DOHH2 (cell line): ENCODE data around the gene CDH12.

Source experiments
- EZH2phosphoT487 ChIP-seq: fragments of 200-600 bp; sonication (generic); IDR thresholded peaks from 2 replicates; pipeline ENCODE4 v1.6.1; 2017; ENCODE audit warnings: borderline replicate concordance, mild to moderate bottlenecking, antibody characterized with exemption, low read length, moderate library complexity, mixed read lengths
- TF ChIP-seq, protein P1 (sequence below): fragments of 200-600 bp; sonication (generic); IDR thresholded peaks from one replicate; pipeline ENCODE4 v1.5.1; 2014; ENCODE audit warnings: antibody characterized with exemption, mild to moderate bottlenecking, low read depth, low read length; ENCODE audit not compliant: poor library complexity, severe bottlenecking

GRCh38 chr5:22036061-22036460, 817.1 kb downstream of the CDH12 start:
- TF ChIP-seq, protein P1, sequence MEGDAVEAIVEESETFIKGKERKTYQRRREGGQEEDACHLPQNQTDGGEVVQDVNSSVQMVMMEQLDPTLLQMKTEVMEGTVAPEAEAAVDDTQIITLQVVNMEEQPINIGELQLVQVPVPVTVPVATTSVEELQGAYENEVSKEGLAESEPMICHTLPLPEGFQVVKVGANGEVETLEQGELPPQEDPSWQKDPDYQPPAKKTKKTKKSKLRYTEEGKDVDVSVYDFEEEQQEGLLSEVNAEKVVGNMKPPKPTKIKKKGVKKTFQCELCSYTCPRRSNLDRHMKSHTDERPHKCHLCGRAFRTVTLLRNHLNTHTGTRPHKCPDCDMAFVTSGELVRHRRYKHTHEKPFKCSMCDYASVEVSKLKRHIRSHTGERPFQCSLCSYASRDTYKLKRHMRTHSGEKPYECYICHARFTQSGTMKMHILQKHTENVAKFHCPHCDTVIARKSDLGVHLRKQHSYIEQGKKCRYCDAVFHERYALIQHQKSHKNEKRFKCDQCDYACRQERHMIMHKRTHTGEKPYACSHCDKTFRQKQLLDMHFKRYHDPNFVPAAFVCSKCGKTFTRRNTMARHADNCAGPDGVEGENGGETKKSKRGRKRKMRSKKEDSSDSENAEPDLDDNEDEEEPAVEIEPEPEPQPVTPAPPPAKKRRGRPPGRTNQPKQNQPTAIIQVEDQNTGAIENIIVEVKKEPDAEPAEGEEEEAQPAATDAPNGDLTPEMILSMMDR, result no peak
- no peak for TF ChIP-seq EZH2phosphoT487
